DMS114 treated with DMSO at 0.1 percent for 48 hours (cell line): ENCODE measurements around the gene SSRP1.
"Not testable (repeated sequence)": the region's sequence is repeated elsewhere in the genome, so short reads cannot be mapped to it uniquely, and the experiment has no call there.

Experiments used
- DNase-seq: peaks from one replicate; lab custom pipeline; 2025; ENCODE audit not compliant: unreplicated experiment; lab: John Stamatoyannopoulos, UW

Gene SSRP1

GRCh38 chr11:57303280-57303989 is 32.3 kb downstream of the SSRP1 start:
- no peak for DNase-seq

GRCh38 chr11:57302489-57302888 is 33.2 kb downstream of the SSRP1 start:
- DNase-seq: no peak

GRCh38 chr11:57301711-57302423 is 33.8 kb downstream of the SSRP1 start:
- no peak for DNase-seq

- no peak for DNase-seq
These were observed 34.9 kb downstream of the SSRP1 start for GRCh38 chr11:57300785-57301184.

- no peak for DNase-seq
These were observed 36.4 kb downstream of the SSRP1 start for GRCh38 chr11:57299150-57299737.

GRCh38 chr11:57297221-57297620 is 38.5 kb downstream of the SSRP1 start:
- no peak for DNase-seq

- DNase-seq: not testable (repeated sequence)
These were observed 39.5 kb downstream of the SSRP1 start for GRCh38 chr11:57296205-57296604.

- DNase-seq: no peak
These were observed 41.2 kb downstream of the SSRP1 start for GRCh38 chr11:57294225-57295131.

GRCh38 chr11:57290288-57290687 is 45.4 kb downstream of the SSRP1 start:
- no peak for DNase-seq

- no peak for DNase-seq
These were observed 46.7 kb downstream of the SSRP1 start for GRCh38 chr11:57288771-57289579.

GRCh38 chr11:57287884-57288283 is 47.8 kb downstream of the SSRP1 start:
- DNase-seq: no peak

- no peak for DNase-seq
These were observed 52.3 kb downstream of the SSRP1 start for GRCh38 chr11:57283231-57283990.

GRCh38 chr11:57281546-57281945 is 54.1 kb downstream of the SSRP1 start:
- not testable (repeated sequence) for DNase-seq

GRCh38 chr11:57279116-57279515 is 56.6 kb downstream of the SSRP1 start:
- DNase-seq: no peak

GRCh38 chr11:57278721-57279095 is 57.0 kb downstream of the SSRP1 start:
- DNase-seq: no peak

- peak; percentile 22 for DNase-seq
These were observed 57.6 kb downstream of the SSRP1 start for GRCh38 chr11:57277845-57278720.

GRCh38 chr11:57276971-57277675 is 58.6 kb downstream of the SSRP1 start:
- DNase-seq: no peak
